ENCODE data around the gene SMAGP.
"Not testable (repeated sequence)": the region's sequence is repeated elsewhere in the genome, so short reads cannot be mapped to it uniquely, and the experiment has no call there.

SMAGP gene

GRCh38 chr12:51222461-51222860 is 47.8 kb downstream of the SMAGP start:
- no peak for DNase-seq

- DNase-seq = not testable (repeated sequence)
Measured at GRCh38 chr12:51219857-51220256, 50.4 kb downstream of the SMAGP start.

GRCh38 chr12:51219322-51219721 is 50.9 kb downstream of the SMAGP start:
- DNase-seq = no peak

- no peak for DNase-seq
Measured at GRCh38 chr12:51218607-51219161, 51.5 kb downstream of the SMAGP start.

- DNase-seq = no peak
Measured at GRCh38 chr12:51217968-51218606, 52.1 kb downstream of the SMAGP start, which contains the start of gene POU6F1. TSS of gene POU6F1 (minus strand) at chr12:51218062. CDS start at chr12:51206836, 11,226 bp downstream.

GRCh38 chr12:51217133-51217967 is 52.9 kb downstream of the SMAGP start:
- no peak for DNase-seq

- no peak for DNase-seq
Measured at GRCh38 chr12:51216642-51217041, 53.6 kb downstream of the SMAGP start.

GRCh38 chr12:51214895-51215294 is 55.3 kb downstream of the SMAGP start:
- no peak for DNase-seq

- DNase-seq = no peak
Measured at GRCh38 chr12:51210690-51211395, 59.4 kb downstream of the SMAGP start.

GRCh38 chr12:51209259-51209658 is 61.0 kb downstream of the SMAGP start:
- no peak for DNase-seq

- no peak for DNase-seq
Measured at GRCh38 chr12:51208016-51208660, 62.1 kb downstream of the SMAGP start.

- no peak for DNase-seq
Measured at GRCh38 chr12:51205350-51205749, 64.9 kb downstream of the SMAGP start.

- no peak for DNase-seq
Measured at GRCh38 chr12:51202718-51203117, 67.5 kb downstream of the SMAGP start.

GRCh38 chr12:51200806-51201205 is 69.4 kb downstream of the SMAGP start:
- DNase-seq = no peak

GRCh38 chr12:51200156-51200555 is 70.1 kb downstream of the SMAGP start:
- no peak for DNase-seq

- DNase-seq = no peak
Measured at GRCh38 chr12:51199366-51199945, 70.8 kb downstream of the SMAGP start.

GRCh38 chr12:51198568-51199365 is 71.4 kb downstream of the SMAGP start:
- DNase-seq = no peak

GRCh38 chr12:51197736-51198567 is 72.3 kb downstream of the SMAGP start:
- no peak for DNase-seq

GRCh38 chr12:51196547-51196946 is 73.7 kb downstream of the SMAGP start:
- no peak for DNase-seq

GRCh38 chr12:51195841-51196240 is 74.4 kb downstream of the SMAGP start:
- DNase-seq = no peak
